ENCODE data around the gene MTCL1. TPM values are rescaled to one million over a fixed set of nuclear protein-coding genes. Genes with fewer than 3 reads are reported as not detected.

The MTCL1 gene
- total RNA-seq, 1 donor from 2014 or later = 48.7 TPM

DNA sequence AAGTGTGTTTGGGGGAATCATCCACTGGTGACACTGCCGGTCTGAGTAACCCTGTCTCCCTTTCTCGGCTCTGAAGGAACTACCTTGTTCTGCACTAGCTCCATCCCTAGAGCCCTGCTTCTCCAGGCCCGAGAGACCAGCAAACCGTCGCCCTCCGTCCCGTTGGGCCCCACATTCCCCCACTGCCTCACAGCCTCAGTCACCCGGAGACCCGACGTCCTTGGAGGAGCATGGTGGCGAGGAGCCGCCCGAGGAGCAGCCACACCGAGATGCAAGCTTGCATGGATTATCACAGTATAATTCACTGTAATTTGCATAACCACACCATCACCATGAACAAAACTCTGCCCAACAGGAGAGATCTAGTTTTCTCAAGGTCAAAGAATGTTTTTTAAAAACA, 126.2 kb downstream of the MTCL1 start:
- no peak for TF ChIP-seq CTCF (conservative IDR thresholded peaks at IDR 0.05)
- no peak overlapping the region for H3K27ac Mint-ChIP-seq
- peaks cover 16% of the 10 kb centered on the region for H3K36me3 Mint-ChIP-seq
- DNase-seq (ENCODE audit: extremely low spot score, unreplicated experiment) = no peak
- peaks cover 7% of the 10 kb centered on the region for H3K9me3 Mint-ChIP-seq
- no peaks in the 10 kb centered on the region for H3K27me3 Mint-ChIP-seq
- H3K4me1 Mint-ChIP-seq (ENCODE audit: unreplicated experiment) = peaks cover 5% of the 10 kb centered on the region
- no peak overlapping the region for H3K4me3 Mint-ChIP-seq

- no peak for TF ChIP-seq CTCF (conservative IDR thresholded peaks at IDR 0.05)
- H3K4me3 Mint-ChIP-seq = no peak overlapping the region
- H3K36me3 Mint-ChIP-seq = peaks cover 6% of the 10 kb centered on the region
- H3K4me1 Mint-ChIP-seq (ENCODE audit: unreplicated experiment) = peaks cover 5% of the 10 kb centered on the region
- no peaks in the 10 kb centered on the region for H3K27me3 Mint-ChIP-seq
- H3K27ac Mint-ChIP-seq = no peak overlapping the region
- no peak for DNase-seq (ENCODE audit: extremely low spot score, unreplicated experiment)
- peaks cover 7% of the 10 kb centered on the region for H3K9me3 Mint-ChIP-seq
These were observed 128.1 kb downstream of the MTCL1 start for GRCh38 chr18:8833480-8833879.

GRCh38 chr18:8834881-8835280, 129.5 kb downstream of the MTCL1 start:
- Mint-ChIP-seq H3K27ac (no peak overlapping the region), H3K4me1 (ENCODE audit: unreplicated experiment) (peaks cover 5% of the 10 kb centered on the region), H3K36me3 (peaks cover 4% of the 10 kb centered on the region), H3K27me3 (no peaks in the 10 kb centered on the region), H3K9me3 (peaks cover 7% of the 10 kb centered on the region), H3K4me3 (no peak overlapping the region)
- DNase-seq (ENCODE audit: extremely low spot score, unreplicated experiment) = no peak
- TF ChIP-seq CTCF (conservative IDR thresholded peaks at IDR 0.05) = no peak

DNA sequence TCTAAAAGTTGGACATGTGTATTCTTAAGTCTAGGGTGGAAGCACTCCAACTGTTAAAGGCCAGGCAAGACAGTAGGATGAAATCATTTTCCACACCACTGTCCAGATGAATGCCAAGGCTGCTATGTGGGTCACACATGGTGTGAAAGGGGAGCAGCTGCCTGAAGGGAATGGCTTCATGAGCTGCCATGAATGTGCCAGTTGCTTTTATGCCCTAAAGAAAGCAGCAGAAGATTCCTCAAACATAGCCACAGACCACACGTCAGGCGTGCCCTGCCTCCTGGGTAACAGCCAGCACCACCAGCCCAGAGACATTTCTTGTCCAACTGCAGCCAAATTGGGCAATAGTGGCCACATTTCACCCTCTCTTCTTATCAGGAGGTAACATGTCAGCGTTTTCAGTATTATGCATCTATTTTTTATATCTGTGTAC, 130.2 kb downstream of the MTCL1 start:
- H3K27ac Mint-ChIP-seq = no peak overlapping the region
- peaks cover 5% of the 10 kb centered on the region for H3K9me3 Mint-ChIP-seq
- no peaks in the 10 kb centered on the region for H3K27me3 Mint-ChIP-seq
- DNase-seq (ENCODE audit: extremely low spot score, unreplicated experiment) = no peak
- peaks cover 2% of the 10 kb centered on the region for H3K4me1 Mint-ChIP-seq (ENCODE audit: unreplicated experiment)
- no peak overlapping the region for H3K4me3 Mint-ChIP-seq
- peaks cover 2% of the 10 kb centered on the region for H3K36me3 Mint-ChIP-seq
- TF ChIP-seq CTCF (conservative IDR thresholded peaks at IDR 0.05) = no peak

DNA sequence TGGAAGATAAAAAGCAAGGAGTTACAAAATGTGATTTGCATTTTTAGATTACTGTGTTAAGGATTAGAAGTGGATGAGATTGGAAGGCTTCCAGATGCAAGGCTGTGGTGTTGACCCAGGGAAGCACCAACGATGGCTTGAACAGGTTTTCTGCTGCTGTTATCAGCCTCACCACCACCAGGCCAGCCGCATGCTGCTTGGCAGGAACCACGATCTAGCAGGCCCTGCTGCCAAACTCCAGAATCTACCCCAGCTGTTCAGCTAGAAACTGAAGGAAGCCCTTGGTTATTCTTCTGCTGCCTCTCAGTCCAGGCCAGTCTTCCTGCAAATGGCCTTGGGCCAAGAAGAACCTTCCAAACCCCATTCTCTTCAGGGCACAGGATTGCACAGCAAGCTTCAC, 133.9 kb downstream of the MTCL1 start:
- no peak for TF ChIP-seq CTCF (conservative IDR thresholded peaks at IDR 0.05)
- DNase-seq (ENCODE audit: extremely low spot score, unreplicated experiment) = no peak
- Mint-ChIP-seq H3K4me3 (no peak overlapping the region), H3K4me1 (ENCODE audit: unreplicated experiment) (no peaks in the 10 kb centered on the region), H3K27ac (no peak overlapping the region), H3K36me3 (no peaks in the 10 kb centered on the region), H3K9me3 (peaks cover 9% of the 10 kb centered on the region), H3K27me3 (no peaks in the 10 kb centered on the region)
